GM12865 (cell line): ENCODE results near the gene EFEMP1.

ENCODE experiments used
- DNase-seq: peaks from one replicate; pipeline ENCODE4 v3.0.0; 2010; ENCODE audit warnings: low read depth
- H3K4me3 ChIP-seq: 2 replicates; pipeline ENCODE4 v1.5.1; 2011; ENCODE audit warnings: mild to moderate bottlenecking, low read depth, low read length, control low read depth
- TF ChIP-seq, protein P1 (sequence below): IDR thresholded peaks from 2 replicates; pipeline ENCODE4 v1.5.1; 2011; ENCODE audit warnings: low read length, control low read depth, low read depth, inconsistent platforms; ENCODE audit not compliant: insufficient read depth; ENCODE audit errors: missing control alignments

EFEMP1 gene

GRCh38 chr2:55864351-55865084 is 59.1 kb downstream of the EFEMP1 start:
- TF ChIP-seq, protein P1, sequence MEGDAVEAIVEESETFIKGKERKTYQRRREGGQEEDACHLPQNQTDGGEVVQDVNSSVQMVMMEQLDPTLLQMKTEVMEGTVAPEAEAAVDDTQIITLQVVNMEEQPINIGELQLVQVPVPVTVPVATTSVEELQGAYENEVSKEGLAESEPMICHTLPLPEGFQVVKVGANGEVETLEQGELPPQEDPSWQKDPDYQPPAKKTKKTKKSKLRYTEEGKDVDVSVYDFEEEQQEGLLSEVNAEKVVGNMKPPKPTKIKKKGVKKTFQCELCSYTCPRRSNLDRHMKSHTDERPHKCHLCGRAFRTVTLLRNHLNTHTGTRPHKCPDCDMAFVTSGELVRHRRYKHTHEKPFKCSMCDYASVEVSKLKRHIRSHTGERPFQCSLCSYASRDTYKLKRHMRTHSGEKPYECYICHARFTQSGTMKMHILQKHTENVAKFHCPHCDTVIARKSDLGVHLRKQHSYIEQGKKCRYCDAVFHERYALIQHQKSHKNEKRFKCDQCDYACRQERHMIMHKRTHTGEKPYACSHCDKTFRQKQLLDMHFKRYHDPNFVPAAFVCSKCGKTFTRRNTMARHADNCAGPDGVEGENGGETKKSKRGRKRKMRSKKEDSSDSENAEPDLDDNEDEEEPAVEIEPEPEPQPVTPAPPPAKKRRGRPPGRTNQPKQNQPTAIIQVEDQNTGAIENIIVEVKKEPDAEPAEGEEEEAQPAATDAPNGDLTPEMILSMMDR: no peak
- no peak overlapping the region for H3K4me3 ChIP-seq
- no peak for DNase-seq

DNA sequence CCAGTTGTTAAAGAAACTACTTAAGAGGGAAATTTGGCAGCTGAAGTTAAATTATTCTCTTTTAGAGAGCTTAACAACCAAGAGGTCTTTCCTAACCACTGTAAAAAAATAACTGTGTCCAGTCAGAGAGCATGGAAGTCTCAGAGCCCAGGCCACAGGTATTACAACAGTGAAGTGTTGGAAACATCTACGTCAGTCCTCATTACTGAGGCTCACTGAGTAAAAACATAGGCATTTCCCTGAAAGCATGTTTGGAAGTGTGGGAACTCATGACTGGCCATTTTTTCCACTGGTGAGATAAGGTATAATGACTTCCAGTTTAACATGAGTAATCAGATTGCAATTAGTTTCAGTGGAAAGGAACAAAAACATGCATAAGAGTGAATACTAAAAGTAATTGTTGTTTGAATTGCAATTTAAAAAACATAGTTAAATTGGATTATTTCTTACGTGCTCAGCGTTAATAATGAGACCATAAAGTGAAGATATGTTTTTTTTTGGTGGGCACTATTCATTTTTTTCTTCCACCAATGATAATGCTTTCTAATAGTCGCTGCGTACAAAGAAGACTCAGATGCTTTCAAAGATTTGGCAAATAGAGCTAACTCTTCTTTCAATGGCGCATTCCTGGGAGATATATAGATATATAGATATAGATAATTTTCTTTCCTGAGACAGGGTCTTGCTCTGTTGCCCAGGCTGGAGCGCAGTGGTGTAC is 60.8 kb downstream of the EFEMP1 start:
- TF ChIP-seq, protein P1: no peak
- H3K4me3 ChIP-seq: no peak overlapping the region
- DNase-seq: no peak

DNA sequence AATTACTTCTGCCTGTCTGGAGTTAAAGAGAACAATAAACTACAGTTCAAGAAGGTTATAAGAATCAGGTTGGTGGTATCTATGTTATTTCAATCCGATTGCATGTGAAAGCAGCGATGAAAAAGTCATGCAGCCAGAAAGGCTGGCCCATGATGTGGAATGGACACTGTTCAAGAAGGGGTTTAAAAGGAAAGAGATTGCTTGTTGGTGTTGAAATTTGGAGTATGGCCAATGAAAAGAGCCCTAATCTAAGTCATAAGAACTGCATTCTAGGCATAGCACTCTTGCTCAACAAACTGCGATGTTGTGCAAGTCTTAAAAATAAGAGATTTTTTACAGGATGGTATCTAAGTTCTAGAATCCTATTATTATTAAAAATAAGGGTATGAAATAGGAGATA is 61.3 kb downstream of the EFEMP1 start:
- no peak for DNase-seq
- TF ChIP-seq, protein P1: no peak

DNA sequence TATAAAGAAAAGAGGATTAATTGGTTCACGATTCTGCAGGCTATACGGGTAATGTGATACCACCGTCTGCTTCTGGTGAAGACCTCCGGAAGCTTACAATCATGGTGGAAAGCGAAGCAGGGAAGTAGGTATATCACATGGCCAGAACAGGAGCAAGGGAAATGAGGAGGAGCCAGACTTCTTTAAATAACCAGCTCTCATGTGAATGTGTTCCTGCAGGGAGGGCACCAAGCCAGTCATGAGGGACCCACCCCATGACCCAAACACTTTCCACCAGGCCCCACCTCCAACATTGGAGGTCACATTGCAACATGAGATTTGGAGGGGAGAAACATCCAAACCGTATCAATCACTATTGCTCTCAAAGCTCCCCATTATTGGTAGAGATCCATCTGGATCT is 61.8 kb downstream of the EFEMP1 start:
- TF ChIP-seq, protein P1: no peak
- DNase-seq: no peak
- no peak overlapping the region for H3K4me3 ChIP-seq

More for the DNA sequence above, 61.3 kb downstream of the EFEMP1 start:
- H3K4me3 ChIP-seq: no peak overlapping the region

- TF ChIP-seq, protein P1: no peak
- DNase-seq: no peak
These were observed 62.8 kb downstream of the EFEMP1 start for GRCh38 chr2:55860832-55861231.

GRCh38 chr2:55859875-55860274 is 63.7 kb downstream of the EFEMP1 start:
- TF ChIP-seq, protein P1: no peak
- DNase-seq: no peak
- no peak overlapping the region for H3K4me3 ChIP-seq

More at GRCh38 chr2:55860832-55861231, 62.8 kb downstream of the EFEMP1 start:
- H3K4me3 ChIP-seq: no peak overlapping the region
